ENCODE measurements around the gene ADARB1.

GRCh38 chr21:45060089-45060488 is 14.3 kb upstream of the ADARB1 start:
- TF ChIP-seq CTCF (conservative IDR thresholded peaks at IDR 0.05; ENCODE audit: low read length) (no peak), EZH2phosphoT487 (IDR thresholded peaks at IDR 0.05; ENCODE audit: borderline replicate concordance, low read depth, low read length) (no peak)

All from OCI-LY7 (cell line).